GM21447 (cell line): Measurements from ENCODE around the gene WFIKKN1.
A peak's percentile ranks its signal among the peaks of the same experiment; 100 is the strongest.

Experiments
- ATAC-seq: cut with Tn5 transposase; IDR thresholded peaks from one replicate; pipeline ENCODE4 v1.9.1; 2021; ENCODE audit not compliant: unreplicated experiment

The WFIKKN1 gene, protein sequence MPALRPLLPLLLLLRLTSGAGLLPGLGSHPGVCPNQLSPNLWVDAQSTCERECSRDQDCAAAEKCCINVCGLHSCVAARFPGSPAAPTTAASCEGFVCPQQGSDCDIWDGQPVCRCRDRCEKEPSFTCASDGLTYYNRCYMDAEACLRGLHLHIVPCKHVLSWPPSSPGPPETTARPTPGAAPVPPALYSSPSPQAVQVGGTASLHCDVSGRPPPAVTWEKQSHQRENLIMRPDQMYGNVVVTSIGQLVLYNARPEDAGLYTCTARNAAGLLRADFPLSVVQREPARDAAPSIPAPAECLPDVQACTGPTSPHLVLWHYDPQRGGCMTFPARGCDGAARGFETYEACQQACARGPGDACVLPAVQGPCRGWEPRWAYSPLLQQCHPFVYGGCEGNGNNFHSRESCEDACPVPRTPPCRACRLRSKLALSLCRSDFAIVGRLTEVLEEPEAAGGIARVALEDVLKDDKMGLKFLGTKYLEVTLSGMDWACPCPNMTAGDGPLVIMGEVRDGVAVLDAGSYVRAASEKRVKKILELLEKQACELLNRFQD

GRCh38 chr16:630815-631405 is at the start of gene WFIKKN1:
Gene WFIKKN1 (plus strand): TSS chr16:630985. CDS start chr16:631254, 269 bp downstream.
- no peak for ATAC-seq

GRCh38 chr16:582218-582613 is 48.6 kb upstream of the WFIKKN1 start:
- ATAC-seq: no peak

GRCh38 chr16:582614-583331 is 48.0 kb upstream of the WFIKKN1 start:
- no peak for ATAC-seq

DNA sequence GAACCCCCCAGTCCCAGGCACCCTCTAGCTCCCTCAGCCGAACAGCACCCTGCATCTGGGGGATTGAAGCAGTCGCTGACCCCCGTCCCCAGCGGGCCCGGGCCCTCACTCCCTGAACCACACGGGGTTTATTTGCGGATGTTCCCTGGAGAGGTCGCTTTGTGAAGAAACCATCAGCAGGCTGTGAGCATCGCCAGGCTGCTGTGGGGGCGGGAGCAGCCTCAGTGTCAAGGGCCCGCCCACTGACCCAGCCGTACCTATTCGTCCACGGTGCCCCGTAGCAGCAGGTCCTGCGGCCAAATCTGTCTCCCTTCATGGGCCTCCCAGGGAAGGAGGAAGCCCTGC is 47.3 kb upstream of the WFIKKN1 start:
- no peak for ATAC-seq

DNA sequence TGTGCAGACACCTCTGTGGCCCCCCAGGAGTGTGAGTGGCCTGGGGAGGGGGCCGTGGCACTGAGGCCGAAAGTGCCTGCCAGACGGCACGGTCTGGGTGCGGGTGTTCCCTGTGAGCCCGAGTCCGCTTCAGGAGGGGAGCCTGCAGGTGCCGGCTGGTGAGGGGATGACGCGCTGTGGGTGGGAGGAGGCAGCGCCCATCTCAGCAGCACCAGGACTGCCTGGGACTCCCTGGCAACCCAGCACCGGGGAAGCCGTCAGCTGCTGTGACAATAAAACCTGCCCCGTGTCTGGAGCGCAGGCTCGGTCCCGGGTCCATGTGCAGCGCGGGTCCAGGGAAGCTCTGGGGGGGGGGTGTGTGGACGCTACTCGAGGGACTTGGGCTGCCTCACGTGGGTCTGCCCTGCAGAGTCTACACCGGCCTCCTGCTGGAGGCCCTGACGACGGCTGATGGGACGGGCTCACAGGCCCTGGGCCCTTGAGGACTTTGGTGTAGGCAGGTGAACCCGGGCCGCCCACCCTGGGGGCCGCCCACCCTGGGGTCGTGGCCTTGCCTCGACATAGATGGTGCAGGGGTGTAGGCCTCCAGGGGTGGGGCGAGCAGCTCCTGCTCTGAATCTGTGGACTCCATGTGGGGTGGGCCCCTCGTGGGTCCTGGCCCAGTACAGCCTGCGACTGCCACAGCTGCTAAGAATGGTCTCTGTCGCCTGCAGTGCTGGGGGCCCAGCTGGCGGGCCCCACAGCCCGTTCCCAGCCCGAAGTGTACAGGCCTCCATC is 46.8 kb upstream of the WFIKKN1 start:
- no peak for ATAC-seq

GRCh38 chr16:585351-585750 is 45.4 kb upstream of the WFIKKN1 start:
- ATAC-seq: no peak

DNA sequence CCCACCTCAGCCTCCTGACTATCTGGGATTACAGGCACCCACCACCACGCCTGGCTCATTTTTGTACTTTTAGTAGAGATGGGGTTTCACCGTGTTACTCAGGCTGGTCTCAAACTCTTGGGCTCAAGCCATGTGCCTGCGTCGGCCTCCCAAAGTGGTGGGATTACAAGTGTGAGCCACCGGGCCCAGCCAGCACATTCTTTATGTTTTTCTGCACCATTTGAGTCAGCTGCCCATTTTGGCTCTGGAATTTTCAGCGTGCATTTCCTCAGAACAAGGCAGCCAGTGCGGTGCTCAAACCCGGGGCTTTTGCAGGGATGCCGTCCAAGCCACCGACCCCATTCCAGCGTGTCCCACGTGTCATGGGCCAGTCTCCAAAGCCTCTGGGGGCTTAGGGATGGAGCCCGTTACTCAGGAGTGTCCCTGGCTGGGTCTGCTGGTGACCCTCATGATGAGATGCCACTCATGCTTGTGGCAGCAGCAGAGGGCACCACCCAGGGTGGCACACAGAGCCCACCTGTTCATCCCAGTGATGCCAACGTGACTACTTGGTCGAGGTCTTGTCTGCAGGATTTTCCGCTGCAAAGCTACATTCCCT is 44.6 kb upstream of the WFIKKN1 start:
- ATAC-seq: no peak

- no peak for ATAC-seq
Observed at GRCh38 chr16:586645-587590, 43.9 kb upstream of the WFIKKN1 start.

GRCh38 chr16:588639-588888 is 42.2 kb upstream of the WFIKKN1 start:
- peak; percentile 10 for ATAC-seq

GRCh38 chr16:588889-589657 is 41.7 kb upstream of the WFIKKN1 start:
- ATAC-seq: peak; percentile 76

DNA sequence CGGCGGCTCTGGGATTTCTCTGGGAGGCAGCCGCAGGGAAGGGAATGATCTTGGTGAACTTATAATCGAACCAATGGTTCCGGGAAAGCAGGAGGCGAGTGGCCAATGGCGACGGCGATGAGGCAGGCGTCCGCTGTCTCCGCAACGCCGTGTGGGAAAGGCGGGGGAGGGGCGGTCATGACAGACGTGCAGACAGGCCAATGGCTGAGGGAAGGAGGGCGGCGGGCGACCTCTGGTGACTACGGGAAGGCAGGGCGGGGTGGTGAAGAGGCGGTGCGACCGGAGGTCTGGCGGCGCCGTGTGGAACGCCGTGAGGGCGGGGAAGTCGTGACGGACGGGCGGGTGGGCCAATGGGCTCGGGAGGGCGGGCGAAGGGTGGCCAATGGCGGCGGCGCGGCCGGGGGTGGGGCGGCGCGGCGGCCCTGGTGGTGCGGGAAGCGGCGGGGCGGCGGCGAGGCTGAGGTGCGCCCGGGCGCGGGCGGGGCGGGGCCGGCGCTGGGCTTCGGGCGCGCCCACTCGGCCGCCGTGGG is 41.1 kb upstream of the WFIKKN1 start, which contains the start of gene RAB40C:
Gene RAB40C (plus strand): TSS at position 409 of the 530 bp plus-strand sequence. CDS start 226 bp downstream, outside the sequence.
- ATAC-seq: peak; percentile 76

- ATAC-seq: no peak
Observed at GRCh38 chr16:590188-590814, 40.5 kb upstream of the WFIKKN1 start.

- no peak for ATAC-seq
Observed at GRCh38 chr16:590815-591200, 40.0 kb upstream of the WFIKKN1 start.

DNA sequence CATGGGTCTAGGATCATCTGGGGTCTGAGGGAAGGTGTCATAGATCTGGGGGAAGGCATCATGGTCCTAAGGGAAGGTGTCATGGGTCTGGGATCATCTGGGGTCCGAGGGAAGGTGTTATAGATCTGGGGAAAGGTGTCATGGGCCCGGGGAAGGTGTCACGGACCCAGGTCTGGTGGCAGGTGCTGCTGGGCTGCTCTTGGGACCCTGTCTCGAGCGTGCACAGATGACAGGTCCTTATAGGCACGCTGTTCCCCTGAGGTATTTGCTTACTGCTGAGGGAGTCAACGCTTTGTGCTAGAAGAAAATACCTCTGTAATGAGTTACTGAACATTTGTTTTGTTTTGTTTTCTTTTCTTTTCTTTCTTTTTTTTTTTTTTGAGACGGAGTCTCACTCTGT is 39.6 kb upstream of the WFIKKN1 start:
- no peak for ATAC-seq

DNA sequence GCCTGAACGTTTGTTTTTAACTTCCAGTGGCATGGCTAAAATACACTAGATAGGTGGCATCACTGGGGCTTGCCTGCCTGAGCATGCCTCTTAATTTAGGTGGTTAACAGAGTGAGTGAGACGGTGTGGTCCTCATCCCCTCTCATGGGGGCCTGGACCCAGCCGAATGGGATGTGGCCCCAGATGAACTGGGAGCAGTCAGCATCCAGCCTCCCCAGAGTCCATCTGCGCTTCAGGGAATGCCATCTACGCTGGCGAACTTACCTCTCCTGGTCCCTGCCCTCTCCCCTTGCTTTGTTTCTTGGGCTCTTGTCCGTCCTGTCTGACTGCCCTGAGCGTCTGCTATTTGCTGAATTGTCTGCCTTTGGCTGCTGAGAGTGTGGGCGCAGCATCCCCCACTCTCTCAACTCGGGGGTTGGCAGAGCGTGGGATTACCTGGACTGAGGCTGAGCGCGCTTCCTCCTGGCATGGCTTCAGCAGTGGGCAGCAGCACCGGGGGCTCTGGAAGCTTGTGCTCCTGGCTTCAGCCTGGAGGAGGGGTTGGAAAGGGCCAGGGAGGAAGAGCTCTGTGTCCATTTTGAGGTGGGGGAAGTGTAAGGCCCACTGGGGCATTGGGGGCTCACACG is 38.8 kb upstream of the WFIKKN1 start:
- ATAC-seq: no peak

DNA sequence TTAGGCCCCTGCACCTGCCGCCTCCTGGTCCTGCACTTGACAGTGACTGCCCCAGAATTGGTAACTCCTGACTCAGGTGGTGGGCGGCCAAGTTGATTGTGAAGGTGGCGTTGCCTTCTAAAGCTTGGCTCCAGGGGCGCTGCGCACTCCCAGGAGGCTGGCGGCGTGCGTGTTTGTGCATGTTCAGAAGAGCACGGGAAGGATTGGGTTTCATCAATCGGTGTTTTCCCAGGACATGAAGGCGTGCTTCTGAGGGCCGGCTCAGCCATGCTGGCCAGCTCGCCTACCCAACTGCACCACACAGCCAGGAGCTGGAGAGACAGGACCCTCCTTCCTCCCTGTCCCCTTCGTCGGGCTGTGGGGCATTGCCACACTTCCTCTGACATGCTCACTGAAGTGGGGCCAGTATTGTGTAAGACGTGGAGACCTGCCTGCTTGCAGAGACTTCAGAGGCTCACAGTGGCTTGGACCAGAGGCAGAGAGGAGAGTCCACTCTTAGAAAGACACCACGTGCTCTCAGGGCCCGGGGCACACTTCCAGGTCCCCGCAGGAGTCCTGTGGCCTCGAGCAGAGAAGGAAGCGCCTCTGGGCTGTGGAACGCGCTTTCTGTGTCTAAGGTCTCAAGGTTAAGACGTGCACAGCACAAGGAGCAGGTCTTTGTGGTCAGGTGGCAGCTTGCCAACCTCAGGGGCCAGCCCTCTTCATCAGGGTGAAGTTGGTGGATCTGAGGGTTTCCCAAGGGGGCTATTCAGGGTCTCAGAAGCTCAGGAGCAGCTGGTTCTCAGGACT is 38.1 kb upstream of the WFIKKN1 start:
- ATAC-seq: no peak

DNA sequence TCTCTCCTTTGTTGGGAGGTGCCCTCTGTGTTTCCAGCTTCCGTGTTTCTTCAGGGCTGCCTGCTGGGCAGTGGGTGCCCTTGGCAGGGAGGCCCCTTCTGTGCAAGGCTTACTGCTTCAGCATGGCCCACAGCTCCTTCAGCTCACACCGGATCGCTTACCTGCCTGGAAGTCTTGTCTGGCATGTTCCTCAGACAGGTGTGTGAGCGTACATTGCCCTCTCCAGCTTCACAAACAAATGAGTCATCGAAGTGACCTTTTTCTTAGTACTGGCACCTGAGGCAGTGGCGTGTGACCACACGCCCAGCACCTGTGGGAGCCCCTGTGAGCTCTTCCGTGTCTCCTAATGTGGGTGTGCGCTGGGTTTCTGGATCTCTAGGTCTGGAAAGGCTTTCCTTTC is 37.4 kb upstream of the WFIKKN1 start:
- ATAC-seq: no peak
